Hepatocyte (in vitro differentiated cells): ENCODE measurements around the gene LPAR6.

Source experiments
- EZH2 ChIP-seq: fragments of 200-600 bp; sonication (generic); IDR thresholded peaks from 2 replicates; pipeline ENCODE4 v1.6.1; 2016; ENCODE audit warnings: antibody characterized with exemption, mild to moderate bottlenecking, borderline replicate concordance
- TF ChIP-seq, protein P1 (sequence below): fragments of 200-600 bp; sonication (generic); IDR thresholded peaks from 2 replicates; pipeline ENCODE4 v1.5.1; 2016; ENCODE audit warnings: antibody characterized with exemption, mild to moderate bottlenecking; ENCODE audit not compliant: poor library complexity

DNA sequence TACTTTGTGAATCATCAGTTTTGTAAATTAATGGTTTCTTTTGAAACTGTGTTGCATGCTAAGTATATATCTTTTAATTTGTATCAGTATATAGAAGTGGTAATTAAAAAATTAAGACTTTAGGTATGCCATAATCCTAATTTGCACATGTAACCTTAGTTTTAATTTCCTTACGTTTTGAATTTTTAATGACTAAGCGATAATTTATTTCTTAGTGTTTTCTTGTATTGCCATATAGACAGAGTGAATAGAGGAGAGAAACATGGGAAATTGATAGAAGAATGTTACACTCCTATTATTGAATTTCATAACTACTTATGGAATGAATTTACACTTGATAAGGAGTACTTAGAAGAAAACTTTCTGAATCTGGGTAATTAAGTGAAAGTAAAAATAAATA, 29.5 kb downstream of the LPAR6 start:
- TF ChIP-seq, protein P1, sequence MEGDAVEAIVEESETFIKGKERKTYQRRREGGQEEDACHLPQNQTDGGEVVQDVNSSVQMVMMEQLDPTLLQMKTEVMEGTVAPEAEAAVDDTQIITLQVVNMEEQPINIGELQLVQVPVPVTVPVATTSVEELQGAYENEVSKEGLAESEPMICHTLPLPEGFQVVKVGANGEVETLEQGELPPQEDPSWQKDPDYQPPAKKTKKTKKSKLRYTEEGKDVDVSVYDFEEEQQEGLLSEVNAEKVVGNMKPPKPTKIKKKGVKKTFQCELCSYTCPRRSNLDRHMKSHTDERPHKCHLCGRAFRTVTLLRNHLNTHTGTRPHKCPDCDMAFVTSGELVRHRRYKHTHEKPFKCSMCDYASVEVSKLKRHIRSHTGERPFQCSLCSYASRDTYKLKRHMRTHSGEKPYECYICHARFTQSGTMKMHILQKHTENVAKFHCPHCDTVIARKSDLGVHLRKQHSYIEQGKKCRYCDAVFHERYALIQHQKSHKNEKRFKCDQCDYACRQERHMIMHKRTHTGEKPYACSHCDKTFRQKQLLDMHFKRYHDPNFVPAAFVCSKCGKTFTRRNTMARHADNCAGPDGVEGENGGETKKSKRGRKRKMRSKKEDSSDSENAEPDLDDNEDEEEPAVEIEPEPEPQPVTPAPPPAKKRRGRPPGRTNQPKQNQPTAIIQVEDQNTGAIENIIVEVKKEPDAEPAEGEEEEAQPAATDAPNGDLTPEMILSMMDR: no peak
- TF ChIP-seq EZH2: no peak
